ENCODE results near the gene SMIM36.
"Not testable (repeated sequence)": the region's sequence is repeated elsewhere in the genome, so short reads cannot be mapped to it uniquely, and the experiment has no call there.

The SMIM36 gene

DNA sequence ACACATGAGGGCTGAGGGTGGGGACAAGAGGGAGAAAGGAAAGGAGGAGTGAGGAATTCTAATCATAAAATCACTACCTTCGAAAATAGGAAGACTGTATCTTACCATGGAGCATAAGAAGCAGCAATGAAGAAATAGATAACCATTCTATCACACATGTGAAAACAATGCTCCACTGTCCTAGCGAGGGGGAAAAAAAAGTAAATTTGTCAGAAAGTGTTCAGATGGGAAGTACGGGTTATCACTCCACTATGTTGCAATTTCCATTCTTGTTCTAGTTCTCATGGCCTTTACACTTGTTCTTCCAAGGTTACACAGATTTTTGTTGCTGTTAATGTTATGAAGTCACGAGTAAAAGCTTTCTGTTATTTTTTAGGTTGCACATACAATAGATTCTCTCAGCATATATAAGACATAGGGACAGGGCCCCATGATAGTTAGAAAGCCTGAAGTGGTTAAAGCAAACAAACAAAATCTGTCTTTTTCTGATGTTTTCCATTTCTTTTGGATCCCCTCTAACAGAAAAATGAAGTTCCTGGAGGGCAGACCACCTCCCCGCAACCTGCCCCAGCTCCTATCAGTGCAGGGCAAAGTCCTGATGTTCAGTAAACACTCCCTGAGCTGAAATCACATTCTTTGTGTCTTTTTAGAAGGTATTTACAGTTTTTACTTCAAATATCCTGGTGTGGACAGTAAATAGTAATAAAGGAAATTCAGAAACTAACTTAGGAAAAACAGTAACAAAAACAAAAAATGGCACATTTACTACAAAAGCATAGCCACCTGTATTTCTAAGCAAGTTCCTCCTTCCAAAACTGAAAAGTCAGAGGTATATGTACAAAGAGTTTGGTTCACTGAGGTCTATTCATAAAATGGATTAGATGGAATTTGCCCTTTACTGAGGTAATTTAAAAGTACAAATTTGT, 103.3 kb downstream of the SMIM36 start:
- Histone ChIP-seq H3K36me3 (ENCODE audit: control insufficient read depth in 1 of 2, insufficient read depth in 2 of 2, low read length in 2 of 2) (peaks cover 40 to 60% of the 10 kb centered on the region in 2 donors), H3K9me3 (ENCODE audit: control insufficient read depth in 1 of 2, low read length in 2 of 2) (no peaks in the 10 kb centered on the region), H3K4me1 (ENCODE audit: control insufficient read depth in 1 of 2, insufficient read depth in 2 of 2, low read length in 2 of 2) (no peaks in the 10 kb centered on the region), H3K4me3 (ENCODE audit: low read depth in 1 of 2, low read length in 2 of 2) (no peak overlapping the region), H3K27me3 (ENCODE audit: low read depth, low read length) (no peaks in the 10 kb centered on the region), H3K27ac (ENCODE audit: low read length) (no peak overlapping the region)

DNA sequence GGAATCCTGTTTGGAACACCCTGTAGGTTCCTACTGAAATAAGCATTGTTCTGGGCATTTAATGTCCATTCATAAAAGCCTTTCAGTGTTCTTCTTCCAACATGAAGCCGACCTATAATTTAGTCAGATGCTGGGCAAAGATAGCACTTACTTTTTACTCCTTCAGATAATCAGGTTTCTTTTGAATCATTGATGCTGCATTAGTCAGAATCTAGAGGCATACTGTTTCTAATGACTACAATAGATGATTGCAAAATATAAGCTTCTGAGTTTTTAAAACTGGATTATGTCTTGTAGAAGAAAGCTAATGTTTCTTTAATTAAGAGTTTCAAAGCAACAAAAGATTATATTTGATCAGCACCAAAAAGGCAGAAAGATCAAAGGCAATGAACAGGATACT, 105.7 kb downstream of the SMIM36 start:
- H3K27ac ChIP-seq (ENCODE audit: low read length), result no peak overlapping the region
- H3K4me3 ChIP-seq (ENCODE audit: low read depth in 1 of 2, low read length in 2 of 2), result no peak overlapping the region
- peaks cover 32 to 70% of the 10 kb centered on the region in 2 donors for H3K36me3 ChIP-seq (ENCODE audit: control insufficient read depth in 1 of 2, insufficient read depth in 2 of 2, low read length in 2 of 2)
- no peaks in the 10 kb centered on the region for H3K27me3 ChIP-seq (ENCODE audit: low read depth, low read length)
- H3K9me3 ChIP-seq (ENCODE audit: control insufficient read depth in 1 of 2, low read length in 2 of 2), result no peaks in the 10 kb centered on the region
- no peaks in the 10 kb centered on the region for H3K4me1 ChIP-seq (ENCODE audit: control insufficient read depth in 1 of 2, insufficient read depth in 2 of 2, low read length in 2 of 2)

DNA sequence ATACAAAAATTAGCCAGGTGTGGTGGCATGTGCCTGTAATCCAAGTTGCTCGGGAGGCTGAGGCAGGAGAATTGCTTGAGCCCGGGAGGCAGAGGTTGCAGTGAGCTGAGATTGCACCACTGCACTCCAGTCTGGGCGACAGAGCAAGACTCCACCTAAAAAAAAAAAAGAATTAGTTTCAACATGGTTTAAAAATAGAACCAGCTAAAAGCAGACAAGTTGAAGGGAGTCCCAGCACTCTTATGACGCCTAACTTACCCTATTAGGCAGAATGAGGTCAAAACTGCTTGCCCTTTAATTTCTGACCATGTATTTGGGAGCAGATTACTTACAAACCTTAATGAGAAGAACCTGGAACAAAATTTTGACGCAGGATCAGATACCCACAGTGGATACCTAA, 107.1 kb downstream of the SMIM36 start:
- not testable (repeated sequence) for H3K4me3 ChIP-seq (ENCODE audit: low read depth in 1 of 2, low read length in 2 of 2); H3K27me3 ChIP-seq (ENCODE audit: low read depth, low read length); H3K27ac ChIP-seq (ENCODE audit: low read length); H3K9me3 ChIP-seq (ENCODE audit: control insufficient read depth in 1 of 2, low read length in 2 of 2); H3K4me1 ChIP-seq (ENCODE audit: control insufficient read depth in 1 of 2, insufficient read depth in 2 of 2, low read length in 2 of 2)
- H3K36me3 ChIP-seq (ENCODE audit: control insufficient read depth in 1 of 2, insufficient read depth in 2 of 2, low read length in 2 of 2), result peaks cover 18 to 63% of the 10 kb centered on the region in 2 donors

DNA sequence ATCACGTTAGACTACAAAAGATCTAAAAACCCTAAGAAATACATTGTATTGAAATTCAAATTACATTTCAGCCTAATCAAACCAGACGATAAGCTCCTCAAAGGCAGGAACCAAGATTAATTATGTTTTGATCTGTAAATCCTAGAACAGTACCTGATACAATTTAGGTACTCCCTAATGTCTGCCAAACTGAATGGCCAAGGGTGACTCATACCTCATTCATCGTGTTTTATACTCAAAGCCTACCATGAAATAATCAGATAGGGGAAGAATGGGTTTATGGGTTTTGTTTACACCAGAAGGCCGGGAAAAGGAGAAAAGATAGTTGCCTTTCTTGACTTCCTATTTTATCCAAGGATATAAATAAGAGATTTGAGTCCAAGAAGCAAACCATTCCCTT, 108.9 kb downstream of the SMIM36 start:
- Histone ChIP-seq H3K27ac (ENCODE audit: low read length) (no peak overlapping the region), H3K4me1 (ENCODE audit: control insufficient read depth in 1 of 2, insufficient read depth in 2 of 2, low read length in 2 of 2) (peaks cover 0 to 7% of the 10 kb centered on the region in 2 donors), H3K36me3 (ENCODE audit: control insufficient read depth in 1 of 2, insufficient read depth in 2 of 2, low read length in 2 of 2) (peaks cover 10 to 50% of the 10 kb centered on the region in 2 donors)

More for the DNA sequence above, 108.9 kb downstream of the SMIM36 start:
- Histone ChIP-seq H3K9me3 (ENCODE audit: control insufficient read depth in 1 of 2, low read length in 2 of 2) (no peaks in the 10 kb centered on the region), H3K4me3 (ENCODE audit: low read depth in 1 of 2, low read length in 2 of 2) (no peak overlapping the region), H3K27me3 (ENCODE audit: low read depth, low read length) (no peaks in the 10 kb centered on the region)

Measured in muscle layer of duodenum (tissue), 2 donors.